Measurements from ENCODE around the gene EYS. TPM values are rescaled to one million over a fixed set of nuclear protein-coding genes. Genes with fewer than 3 reads are reported as not detected.
A peak's percentile ranks its signal among the peaks of the same experiment; 100 is the strongest.
"Not testable (repeated sequence)": the region's sequence is repeated elsewhere in the genome, so short reads cannot be mapped to it uniquely, and the experiment has no call there.

The EYS gene
- total RNA-seq, 1 donor from 2014 or later, result 1.0 TPM

DNA sequence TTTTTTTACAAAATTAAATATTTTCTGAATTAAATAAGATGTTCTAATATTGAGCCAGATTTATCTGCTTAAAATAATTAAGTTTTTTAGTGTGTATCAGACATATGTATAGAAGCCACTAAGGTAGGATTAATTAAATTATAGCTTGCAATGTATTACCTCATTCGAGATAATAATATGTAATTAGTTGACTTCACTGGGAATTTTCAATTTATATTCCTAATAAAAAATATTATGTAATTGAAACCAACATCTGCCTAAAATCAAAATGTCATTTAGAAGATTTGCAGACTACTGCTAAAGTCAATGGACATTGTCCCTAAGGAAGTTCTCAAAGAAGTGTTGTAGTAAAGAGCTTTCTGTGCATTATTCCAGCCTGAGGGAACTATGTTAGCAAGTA, 254.7 kb downstream of the EYS start:
- DNase-seq, result no peak

DNA sequence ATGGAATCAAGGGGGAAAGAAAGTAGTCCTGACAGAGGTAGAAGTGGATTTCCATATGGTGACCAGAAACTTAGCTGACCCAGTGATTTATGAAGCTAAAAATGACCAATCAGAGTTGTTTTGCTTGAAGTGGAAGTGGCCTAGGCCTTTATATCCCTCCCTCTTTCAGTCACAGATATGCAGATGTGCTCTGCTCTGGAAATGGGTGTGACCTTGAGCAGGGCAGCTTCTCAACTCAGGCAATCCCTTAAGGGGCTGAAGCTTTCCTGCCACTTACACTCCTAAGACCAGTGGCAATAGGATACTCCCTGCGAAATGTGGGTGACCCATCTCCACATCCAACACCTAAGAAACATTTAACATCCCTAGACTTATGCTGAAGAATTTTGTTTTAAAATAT, 256.6 kb downstream of the EYS start:
- DNase-seq, result no peak

DNA sequence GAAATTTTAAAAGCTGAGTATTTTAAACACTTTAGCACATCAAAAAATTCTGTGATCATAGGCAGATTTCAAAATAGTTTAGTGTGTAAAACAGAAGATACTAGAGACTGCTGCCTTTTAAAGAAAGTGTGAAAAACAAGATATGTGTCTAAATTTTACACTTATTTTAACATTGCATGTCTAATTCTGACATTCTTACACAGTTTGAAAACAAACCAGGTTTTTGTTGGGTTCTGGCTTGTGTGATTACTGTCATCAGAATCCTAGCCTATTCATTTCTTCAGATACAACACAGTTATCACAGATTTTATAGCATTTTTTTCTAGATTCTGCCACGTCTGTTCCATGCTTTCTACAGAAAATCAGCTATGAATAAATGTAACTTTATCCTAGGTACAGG, 257.1 kb downstream of the EYS start:
- DNase-seq, result no peak

DNA sequence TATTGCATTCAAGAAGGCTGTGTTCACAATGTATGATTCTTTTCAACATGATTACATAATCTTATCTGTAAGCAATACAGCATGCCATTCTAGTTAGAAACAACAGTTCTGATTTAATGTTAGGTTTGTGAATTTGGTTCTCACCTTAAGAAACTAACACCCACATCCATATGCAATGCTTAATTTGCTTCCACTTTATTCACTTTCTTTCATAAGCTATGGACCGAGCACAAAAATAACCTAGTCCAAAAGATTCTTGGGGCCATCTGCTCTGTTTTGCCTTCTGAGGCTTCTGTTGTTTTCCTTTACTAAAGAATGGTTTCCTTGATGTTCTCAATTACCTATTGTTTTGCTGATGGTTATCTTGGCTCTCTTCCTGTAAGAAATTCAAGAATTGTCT, 258.2 kb downstream of the EYS start:
- DNase-seq, result no peak

DNA sequence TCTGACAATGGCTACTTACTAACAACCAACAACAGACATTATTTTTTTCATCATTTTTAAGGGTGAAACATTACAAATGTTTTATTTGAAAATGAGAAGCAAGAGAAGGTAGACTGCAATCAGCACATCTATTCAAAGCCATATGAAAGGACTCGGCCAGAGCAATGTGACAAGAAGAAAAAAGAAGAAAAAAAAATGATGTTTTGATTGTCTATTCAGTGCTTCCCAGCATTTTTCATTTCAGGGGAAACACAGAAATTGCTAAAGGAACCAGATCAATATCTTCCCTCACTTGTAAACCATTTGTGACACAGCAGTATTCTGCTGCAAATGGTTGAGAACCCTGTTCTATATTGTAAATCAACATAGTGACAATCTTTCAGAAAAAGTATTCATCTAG, 270.7 kb downstream of the EYS start:
- DNase-seq, result no peak

DNA sequence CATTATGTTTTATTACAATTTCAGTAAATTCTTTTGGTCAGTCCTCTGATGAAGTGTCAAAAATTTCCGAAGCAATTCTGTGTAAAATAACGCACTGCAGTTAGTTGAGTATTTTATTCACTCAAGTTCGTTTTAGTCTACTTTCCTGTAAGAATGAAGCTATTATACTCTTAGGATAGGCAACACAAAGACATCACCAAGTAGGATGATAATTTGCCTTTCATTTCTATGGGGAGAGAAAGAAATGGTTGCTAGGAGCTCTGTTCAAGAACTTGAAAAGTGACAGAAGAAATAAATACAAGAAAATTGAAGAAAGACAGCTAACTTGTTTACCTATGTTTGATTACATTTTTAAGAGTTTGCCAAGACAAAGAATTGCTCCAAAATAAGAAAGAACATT, 290.4 kb downstream of the EYS start:
- DNase-seq, result peak; percentile 6

DNA sequence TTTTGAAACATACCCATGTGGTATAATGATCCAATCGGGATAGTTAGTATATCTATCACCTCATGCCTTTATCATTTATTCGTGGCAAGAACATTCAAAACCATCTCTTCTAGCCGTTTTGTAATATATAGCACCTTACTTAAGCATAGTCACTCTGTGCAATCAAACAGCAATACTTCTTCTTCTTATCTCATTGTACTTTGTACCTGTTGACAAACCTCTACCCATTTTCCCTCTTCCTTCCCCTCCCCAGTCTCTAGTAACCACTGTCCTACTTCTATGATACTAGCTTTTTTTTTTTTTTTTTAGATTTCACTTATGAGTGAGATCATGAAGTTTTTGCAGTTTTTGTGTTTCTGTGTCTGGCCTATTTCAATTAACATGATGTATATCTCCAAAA, 296.7 kb downstream of the EYS start:
- no peak for DNase-seq

DNA sequence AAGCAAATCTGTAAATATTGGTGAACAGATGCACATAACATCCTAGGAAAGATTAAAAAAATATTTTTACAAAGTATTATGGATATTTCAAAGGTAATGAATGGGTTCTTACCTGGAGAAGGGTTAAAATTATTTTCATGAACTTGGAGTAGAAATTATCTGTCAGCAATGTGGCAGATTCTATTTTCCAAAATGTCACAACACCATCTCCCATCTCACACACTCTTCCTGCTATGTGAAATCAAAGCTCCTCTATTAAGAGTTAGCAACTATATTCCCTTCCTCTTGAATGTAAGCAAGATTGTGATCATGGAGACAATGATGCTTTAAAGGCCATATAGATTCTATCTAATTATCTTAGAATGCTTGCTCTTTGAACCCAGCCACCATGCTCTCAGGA, 304.5 kb downstream of the EYS start:
- DNase-seq, result no peak

DNA sequence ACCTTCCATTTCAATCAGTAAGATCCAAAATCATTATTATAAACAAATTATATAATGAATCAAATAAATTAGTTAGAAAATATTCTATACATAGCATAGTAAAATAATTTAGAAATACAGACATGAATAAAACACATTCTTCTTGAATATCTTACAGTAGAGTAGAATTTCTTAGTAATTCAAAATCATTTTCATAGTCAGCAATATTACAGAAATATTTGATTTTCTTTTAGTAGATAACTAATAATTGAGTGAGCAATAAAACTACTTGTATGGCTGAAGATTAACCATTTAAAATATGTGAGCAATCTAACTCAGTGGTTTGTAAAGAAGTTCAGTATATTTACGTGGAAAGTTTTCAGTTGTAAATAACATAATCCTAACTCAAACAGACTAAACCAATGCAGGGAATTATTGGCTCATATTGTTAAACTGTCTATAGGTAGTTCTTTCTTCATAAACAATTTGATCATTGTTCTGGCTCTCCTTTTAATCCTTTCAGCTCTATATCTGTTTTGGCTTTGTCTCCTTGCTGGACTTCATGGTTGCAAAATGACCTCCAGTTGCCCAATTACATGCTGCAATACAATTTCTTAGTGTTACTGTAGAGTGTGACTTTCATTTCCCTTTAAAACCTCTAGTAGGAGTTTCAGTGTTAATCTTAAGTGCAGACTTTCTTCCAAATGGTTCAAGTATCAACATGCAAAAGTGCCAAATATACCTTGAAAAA, 307.5 kb downstream of the EYS start:
- DNase-seq, result no peak

DNA sequence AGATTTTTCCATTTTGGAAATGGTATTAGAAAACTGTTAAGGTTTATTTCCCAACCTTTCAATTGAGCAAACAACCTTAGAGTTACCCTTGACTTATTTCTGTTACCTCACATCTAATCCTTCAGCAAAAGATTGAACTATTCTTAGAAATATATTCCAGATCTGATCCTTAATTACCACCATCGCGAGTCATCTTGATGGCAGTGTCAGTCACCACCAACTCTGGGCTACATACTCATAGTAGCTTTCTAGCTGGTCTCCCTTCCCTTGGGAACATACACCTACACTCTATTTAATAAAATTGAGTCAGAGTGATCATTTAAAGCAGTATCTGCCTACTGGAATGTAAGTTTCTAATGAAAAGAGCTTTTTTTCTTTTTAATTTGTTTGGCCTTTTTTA, 308.2 kb downstream of the EYS start:
- no peak for DNase-seq

DNA sequence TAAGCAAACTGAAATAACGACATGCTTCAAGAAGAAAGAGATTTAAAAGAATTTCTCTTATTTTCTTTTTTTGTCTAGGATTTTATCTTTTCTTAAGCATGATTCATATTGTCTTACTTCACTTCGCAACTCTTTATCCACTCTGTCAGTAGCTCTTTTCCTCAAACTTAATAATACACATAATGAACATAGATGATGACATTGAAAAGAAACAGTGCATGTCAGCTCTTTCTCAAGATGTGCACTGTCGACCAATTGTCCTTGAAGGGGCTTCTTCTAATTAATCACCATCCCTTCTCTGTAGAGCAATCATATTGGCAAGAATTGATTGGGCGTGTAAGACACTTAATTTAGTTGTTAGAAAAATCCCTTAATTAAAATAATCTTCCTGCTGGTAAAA, 356.5 kb downstream of the EYS start:
- DNase-seq, result peak; percentile 6

DNA sequence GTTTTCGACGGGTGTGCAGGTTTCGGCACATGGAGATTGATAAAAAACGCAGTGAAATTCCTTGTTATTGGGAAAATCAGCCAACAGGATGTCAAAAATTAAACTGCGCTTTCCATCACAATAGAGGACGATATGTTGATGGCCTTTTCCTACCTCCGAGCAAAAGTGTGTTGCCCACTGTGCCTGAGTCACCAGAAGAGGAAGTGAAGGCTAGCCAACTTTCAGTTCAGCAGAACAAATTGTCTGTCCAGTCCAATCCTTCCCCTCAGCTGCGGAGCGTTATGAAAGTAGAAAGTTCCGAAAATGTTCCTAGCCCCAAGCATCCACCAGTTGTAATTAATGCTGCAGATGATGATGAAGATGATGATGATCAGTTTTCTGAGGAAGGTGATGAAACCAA, 404.4 kb downstream of the EYS start:
- not testable (repeated sequence) for DNase-seq

DNA sequence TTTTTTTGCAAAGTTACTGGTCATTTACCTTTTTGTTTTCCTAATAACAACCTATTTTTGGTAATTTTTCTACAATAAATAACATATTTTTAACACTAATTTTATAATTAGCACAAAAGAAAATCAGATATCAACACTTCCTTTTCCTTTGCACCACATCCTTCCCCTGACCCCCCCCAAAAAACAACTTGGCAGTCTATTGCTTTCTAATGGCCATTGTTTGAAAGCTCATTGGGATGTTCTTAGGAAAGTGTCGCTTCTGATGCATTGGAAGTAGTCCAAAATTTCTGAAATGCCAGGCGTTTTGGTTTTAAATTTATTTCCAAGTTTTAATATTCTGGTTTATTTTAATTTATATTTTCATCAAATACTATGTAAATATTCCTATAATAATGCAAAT, 407.8 kb downstream of the EYS start:
- DNase-seq, result no peak

DNA sequence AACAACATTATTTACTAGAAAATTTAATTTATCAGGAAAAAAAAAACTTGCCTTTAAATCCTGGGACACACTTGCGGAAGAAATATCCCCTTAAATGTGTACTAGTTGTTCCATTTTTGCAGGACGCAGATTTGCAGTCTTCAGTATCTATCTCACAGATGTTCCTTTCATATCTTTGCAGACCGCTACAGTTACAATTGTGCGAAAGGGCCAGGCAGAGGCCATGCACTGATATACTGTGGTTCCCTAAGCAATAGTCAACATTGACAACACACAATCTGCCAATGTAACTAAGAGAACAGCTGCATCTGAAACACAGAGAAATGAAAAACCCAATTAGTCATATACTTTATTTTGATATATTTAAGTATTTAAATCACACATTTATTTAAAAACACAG, 411.2 kb downstream of the EYS start:
- DNase-seq, result no peak

DNA sequence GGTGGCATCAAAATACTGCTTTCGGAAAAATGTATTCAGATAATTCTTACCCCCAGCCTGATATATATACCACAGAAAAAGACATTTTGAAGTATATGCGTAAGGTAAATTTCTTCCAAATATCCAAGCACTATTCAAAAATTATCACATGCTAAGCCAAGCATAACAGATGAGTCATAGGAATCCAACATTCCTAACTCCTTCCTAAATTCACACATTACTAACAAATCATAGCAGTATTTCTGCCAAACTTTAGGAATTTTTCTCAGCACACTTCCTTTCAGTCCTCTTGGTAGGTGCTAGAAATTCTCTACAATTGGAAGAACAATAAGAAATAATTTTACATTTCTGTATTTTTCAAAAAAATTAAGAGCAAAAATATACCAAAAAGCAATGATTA, 417.5 kb downstream of the EYS start:
- no peak for DNase-seq

DNA sequence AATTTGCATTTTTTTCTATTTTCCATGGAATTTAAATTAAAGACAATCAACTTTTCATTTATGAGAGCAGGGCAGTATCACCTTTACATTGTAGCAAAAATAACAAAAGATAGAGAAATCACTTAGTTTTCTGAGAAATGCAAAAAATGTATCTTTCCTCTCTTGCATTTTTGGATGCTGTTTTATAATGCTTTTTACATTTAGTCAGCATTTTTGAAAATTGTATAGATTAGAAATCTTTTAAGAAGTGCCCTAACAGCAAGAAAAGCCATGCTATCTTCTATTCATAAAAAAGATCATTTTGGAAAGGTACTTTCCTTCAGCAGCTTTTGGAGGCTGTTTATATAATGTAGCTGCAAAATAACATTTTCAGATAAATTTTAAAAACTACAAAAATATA, 421.8 kb downstream of the EYS start:
- DNase-seq, result no peak

DNA sequence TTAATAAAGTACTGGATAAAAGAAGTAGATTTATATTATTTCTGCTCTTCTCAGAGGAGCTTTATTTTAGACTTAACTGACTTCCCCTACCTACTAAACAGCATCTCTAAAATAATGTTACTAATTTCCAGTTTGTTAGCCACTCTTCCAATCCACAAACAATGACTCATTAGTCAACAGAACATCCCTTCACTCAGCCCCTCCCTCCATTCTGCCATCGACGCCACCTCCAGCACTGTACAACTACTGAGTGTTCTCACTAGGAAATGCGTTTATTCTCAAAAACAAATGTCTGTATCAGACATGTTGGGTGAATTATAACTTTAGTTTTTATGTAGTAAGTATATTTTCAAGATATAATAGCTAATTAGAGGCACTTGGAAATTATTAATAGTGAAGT, 427.0 kb downstream of the EYS start:
- no peak for DNase-seq

DNA sequence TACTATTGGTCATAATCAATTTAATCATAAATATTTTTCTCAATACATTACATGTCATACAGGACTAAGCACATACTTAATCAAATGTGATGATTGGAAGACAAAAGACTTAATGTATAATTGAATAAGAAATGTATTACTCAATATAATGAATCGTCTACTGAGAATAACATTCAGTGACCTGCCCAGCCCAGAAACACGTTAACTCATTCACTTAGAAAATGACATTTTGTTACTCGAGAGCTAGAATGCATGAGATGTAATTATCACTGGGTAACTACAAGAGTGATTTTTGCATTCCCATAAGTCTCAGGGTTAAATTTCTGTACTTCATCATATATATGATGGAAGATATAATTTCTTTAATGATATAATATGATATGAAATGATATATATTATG, 444.8 kb downstream of the EYS start:
- no peak for DNase-seq

DNA sequence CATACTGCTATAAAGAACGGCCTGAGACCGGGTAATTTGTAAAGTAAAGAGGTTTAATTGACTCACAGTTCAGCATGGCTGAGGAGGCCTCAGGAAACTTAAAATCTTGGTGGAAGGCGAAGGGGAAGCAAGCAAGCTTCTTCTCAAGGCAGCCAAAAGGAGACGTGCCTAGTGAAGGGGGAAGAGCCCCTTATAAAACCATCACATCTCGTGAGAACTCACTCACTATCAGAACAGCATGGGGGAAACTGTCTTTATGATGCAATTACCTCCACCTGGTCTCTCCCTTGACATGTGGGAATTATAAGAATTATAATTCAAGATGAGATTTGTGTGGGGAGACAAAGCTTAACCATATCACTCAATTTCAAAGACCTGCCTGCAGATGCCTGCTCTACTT, 447.0 kb downstream of the EYS start:
- no peak for DNase-seq

DNA sequence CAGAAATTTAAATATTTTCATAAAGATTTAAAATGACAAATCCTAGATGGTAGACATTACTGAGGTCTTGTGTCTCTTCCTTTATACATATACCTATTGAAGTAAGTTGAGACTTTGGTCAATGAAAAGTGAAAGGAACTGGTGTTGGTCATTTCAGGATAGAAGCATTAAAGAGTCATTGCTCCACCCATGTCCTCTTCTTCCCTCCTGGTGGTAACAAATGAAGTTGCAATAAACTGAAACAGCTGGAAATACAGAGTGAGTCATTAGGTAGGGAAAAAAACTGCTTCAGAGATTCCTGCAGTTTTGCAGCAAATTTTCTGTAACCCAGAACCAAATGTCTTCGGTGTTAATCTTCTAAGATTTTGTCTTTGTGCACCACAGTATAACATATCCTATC, 448.0 kb downstream of the EYS start:
- DNase-seq, result no peak

DNA sequence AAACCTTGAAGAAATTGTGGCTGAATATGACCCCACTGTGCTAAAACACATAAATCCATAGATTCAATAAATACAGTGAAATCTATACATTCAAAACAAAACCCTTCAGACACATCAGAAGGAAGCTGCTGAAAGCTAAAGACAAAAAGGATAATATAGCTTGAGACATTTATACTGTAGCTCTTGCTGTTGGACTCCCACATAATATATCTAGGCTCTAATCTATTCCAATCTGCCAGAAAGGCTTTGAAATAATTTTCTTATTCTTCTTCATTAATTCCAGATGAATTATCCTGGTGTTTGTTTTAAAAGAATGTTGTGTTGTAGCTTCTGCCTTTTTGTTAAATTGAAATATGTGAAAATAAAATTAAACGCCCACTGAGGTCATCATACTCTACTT, 454.0 kb downstream of the EYS start:
- DNase-seq, result no peak

DNA sequence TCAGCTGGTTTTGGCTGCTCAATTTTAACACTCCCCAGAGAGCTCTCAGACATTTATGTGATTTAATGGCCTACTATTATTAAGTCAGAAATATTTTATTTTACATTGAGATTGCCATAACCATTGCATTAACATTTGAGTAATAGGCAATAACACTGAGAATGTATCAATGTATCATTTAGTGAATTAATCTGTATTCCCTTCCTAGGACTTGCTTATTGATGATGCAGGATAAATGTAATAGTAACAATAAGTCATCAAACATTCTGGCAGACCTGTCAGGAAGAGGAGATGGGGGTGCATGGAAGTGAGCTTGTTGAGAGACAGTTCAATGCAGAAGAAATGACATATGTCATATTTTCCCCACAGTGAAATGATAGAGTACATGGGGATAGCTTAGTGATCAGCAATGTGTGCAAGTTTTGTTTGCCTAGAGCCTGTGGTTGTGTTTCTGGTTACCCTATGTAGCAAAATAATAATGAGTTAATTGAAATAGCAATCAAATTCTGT, 458.9 kb downstream of the EYS start:
- no peak for DNase-seq

DNA sequence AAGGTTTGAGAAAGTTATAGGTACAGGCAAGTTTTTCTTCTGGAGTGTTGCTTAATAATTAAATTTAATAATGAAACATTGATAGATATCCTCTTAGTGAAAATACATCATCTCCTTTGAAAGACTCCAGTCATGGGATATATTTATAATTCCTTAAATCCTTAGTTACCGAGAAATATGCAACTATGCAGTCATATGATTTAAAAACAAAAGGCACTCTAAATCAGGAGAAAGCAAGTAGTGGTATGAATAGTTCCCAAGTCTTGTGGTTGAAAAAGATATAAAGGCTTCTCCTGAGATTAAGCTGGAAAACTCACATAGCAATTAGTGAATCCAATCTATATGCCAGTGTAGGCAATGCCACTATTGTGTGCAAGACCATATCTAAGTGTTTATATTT, 475.4 kb downstream of the EYS start:
- no peak for DNase-seq

DNA sequence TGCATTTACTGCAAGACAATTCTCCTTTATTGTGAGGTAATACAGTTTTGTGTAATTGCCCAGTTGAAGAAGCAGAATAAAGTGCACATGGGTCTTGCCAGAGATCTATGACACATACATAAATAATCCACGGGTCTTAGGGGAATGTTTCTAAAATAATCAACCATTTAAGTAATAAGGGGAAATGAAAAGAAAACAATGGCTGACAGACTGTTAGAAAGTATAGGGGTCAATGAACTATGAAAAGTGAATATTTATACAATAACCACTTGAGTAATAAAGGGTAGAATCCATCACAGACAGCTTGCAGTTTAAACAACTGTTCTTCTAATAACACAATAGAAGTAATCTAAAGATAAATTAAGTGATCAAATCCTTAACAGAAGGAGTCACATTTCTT, 477.2 kb downstream of the EYS start:
- DNase-seq, result no peak

DNA sequence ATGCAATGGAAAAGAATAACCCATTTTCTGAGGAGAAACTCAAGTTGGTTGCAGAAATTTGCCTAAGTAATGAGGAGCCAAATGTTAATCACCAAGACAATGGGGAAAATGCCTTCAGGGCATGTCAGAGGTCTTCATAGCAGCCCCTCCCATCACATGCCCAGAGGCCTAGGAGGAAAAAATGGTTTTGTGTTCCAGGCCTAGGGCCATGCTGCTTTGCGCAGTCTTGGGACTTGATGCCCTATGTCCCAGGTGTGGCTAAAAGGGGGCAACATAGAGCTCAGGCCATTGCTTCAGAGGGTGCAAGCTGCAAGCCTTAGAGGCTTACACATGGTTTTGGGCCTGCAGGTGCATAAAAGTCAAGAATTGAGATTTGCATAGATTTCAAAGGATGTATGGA, 485.9 kb downstream of the EYS start:
- DNase-seq, result no peak

Measured in tongue (tissue), 2 donors.